Thoracic aorta (tissue), 2 donors: ENCODE measurements around the gene PHF20. TPM values are rescaled to one million over a fixed set of nuclear protein-coding genes. Genes with fewer than 3 reads are reported as not detected.

Source experiments
- ATAC-seq: fragments of 150-250 bp; one replicate; pipeline ENCODE4 v1.8.0; 2017; ENCODE audit warnings: low read depth; ENCODE audit not compliant: insufficient number of reproducible peaks, low FRiP score
- DNase-seq: peaks from one replicate; pipeline ENCODE4 v3.0.0-alpha.2; 2020; ENCODE audit warnings: low spot score
- H3K27ac ChIP-seq, 2 donors: fragments of 200-600 bp; sonication (generic); 1 replicate in 1 of 2; 2 replicates in 1 of 2; pipeline ENCODE4 v1.5.1; 2016; ENCODE audit warnings: mild to moderate bottlenecking in 2 of 2, moderate library complexity in 2 of 2
- H3K27me3 ChIP-seq: fragments of 200-600 bp; sonication (generic); replicated peaks from 2 replicates; pipeline ENCODE4 v1.6.0; 2016; ENCODE audit warnings: mild to moderate bottlenecking; ENCODE audit not compliant: insufficient read depth
- H3K36me3 ChIP-seq: fragments of 200-600 bp; sonication (generic); one replicate; pipeline ENCODE4 v1.5.1; 2016
- H3K4me1 ChIP-seq, 2 donors: fragments of 200-600 bp; sonication (generic); 1 replicate in 1 of 2; 2 replicates in 1 of 2; pipeline versions ENCODE4 v1.5.1 to v1.6.0; 2016; ENCODE audit warnings: low read depth in 2 of 2, mild to moderate bottlenecking in 1 of 2; ENCODE audit not compliant: control insufficient read depth in 1 of 2
- H3K4me3 ChIP-seq: fragments of 200-600 bp; sonication (generic); 2 replicates; pipeline ENCODE4 v1.5.1; 2016; ENCODE audit warnings: mild to moderate bottlenecking
- H3K9me3 ChIP-seq: fragments of 200-600 bp; sonication (generic); 2 replicates; pipeline ENCODE4 v1.5.1; 2016
- CTCF ChIP-seq: fragments of 200-600 bp; sonication (generic); IDR thresholded peaks from one replicate; pipeline ENCODE4 v1.5.1; 2019; ENCODE audit warnings: antibody characterized with exemption
- total RNA-seq, 2 donors: library from RNA; depleted of rRNA; stranded (reverse); fragments of >200 nt; gene quantifications; one replicate each; pipeline versions ENCODE4 v1.1.0 to v1.2.3, GENCODE V29; 2016

Gene PHF20
- total RNA-seq, 2 donors from 2014 or later: 35.8 to 46.8 TPM

- Histone ChIP-seq H3K27me3 (no peaks in the 10 kb centered on the region), H3K36me3 (no peaks in the 10 kb centered on the region), H3K27ac (no peak overlapping the region), H3K4me3 (no peak overlapping the region), H3K4me1 (peaks cover 0 to 5% of the 10 kb centered on the region in 2 donors), H3K9me3 (no peaks in the 10 kb centered on the region)
- DNase-seq (no peak), ATAC-seq (no peak)
- TF ChIP-seq CTCF: no peak
These were observed 61.4 kb downstream of the PHF20 start for GRCh38 chr20:35833241-35833640.

GRCh38 chr20:35837577-35838195 is 65.9 kb downstream of the PHF20 start:
- ATAC-seq (no peak), DNase-seq (no peak)
- Histone ChIP-seq H3K9me3 (no peaks in the 10 kb centered on the region), H3K4me1 (peaks cover 0 to 5% of the 10 kb centered on the region in 2 donors), H3K36me3 (no peaks in the 10 kb centered on the region), H3K27me3 (no peaks in the 10 kb centered on the region), H3K4me3 (no peak overlapping the region), H3K27ac (no peak overlapping the region)
- no peak for TF ChIP-seq CTCF

GRCh38 chr20:35838205-35838604 is 66.4 kb downstream of the PHF20 start:
- no peak for TF ChIP-seq CTCF
- H3K4me1 ChIP-seq: peaks cover 0 to 5% of the 10 kb centered on the region in 2 donors
- ATAC-seq: no peak

GRCh38 chr20:35839904-35840303 is 68.1 kb downstream of the PHF20 start:
- Histone ChIP-seq H3K27ac (no peak overlapping the region), H3K4me3 (no peak overlapping the region), H3K36me3 (peaks cover 10% of the 10 kb centered on the region), H3K4me1 (peaks cover 0 to 5% of the 10 kb centered on the region in 2 donors), H3K9me3 (peaks cover 6% of the 10 kb centered on the region), H3K27me3 (no peaks in the 10 kb centered on the region)
- no peak for DNase-seq
- TF ChIP-seq CTCF: no peak
- ATAC-seq: no peak

More at GRCh38 chr20:35838205-35838604, 66.4 kb downstream of the PHF20 start:
- Histone ChIP-seq H3K4me3 (no peak overlapping the region), H3K9me3 (no peaks in the 10 kb centered on the region), H3K36me3 (peaks cover 2% of the 10 kb centered on the region), H3K27ac (no peak overlapping the region), H3K27me3 (no peaks in the 10 kb centered on the region)
- DNase-seq: no peak

- Histone ChIP-seq H3K4me1 (peaks cover 0 to 5% of the 10 kb centered on the region in 2 donors), H3K36me3 (peaks cover 13% of the 10 kb centered on the region)
These were observed 68.6 kb downstream of the PHF20 start for GRCh38 chr20:35840421-35840820.

More at GRCh38 chr20:35840421-35840820, 68.6 kb downstream of the PHF20 start:
- no peaks in the 10 kb centered on the region for H3K27me3 ChIP-seq
- ATAC-seq: no peak
- peaks cover 6% of the 10 kb centered on the region for H3K9me3 ChIP-seq
- TF ChIP-seq CTCF: no peak
- H3K4me3 ChIP-seq: no peak overlapping the region
- no peak for DNase-seq
- H3K27ac ChIP-seq: no peak overlapping the region
